Astrocyte (in vitro differentiated cells and primary cell): ENCODE results near the gene POU2AF1.

Experiments
- EZH2 ChIP-seq: IDR thresholded peaks from 2 replicates; pipeline ENCODE4 v1.6.1; 2012; ENCODE audit warnings: mild to moderate bottlenecking, low read length, inconsistent platforms; ENCODE audit not compliant: insufficient read depth
- TF ChIP-seq, protein P1 (sequence below): IDR thresholded peaks from 2 replicates; pipeline ENCODE4 v1.5.1; 2011; ENCODE audit warnings: low read depth, mild to moderate bottlenecking, inconsistent platforms, low read length, moderate library complexity; ENCODE audit not compliant: insufficient read depth

DNA sequence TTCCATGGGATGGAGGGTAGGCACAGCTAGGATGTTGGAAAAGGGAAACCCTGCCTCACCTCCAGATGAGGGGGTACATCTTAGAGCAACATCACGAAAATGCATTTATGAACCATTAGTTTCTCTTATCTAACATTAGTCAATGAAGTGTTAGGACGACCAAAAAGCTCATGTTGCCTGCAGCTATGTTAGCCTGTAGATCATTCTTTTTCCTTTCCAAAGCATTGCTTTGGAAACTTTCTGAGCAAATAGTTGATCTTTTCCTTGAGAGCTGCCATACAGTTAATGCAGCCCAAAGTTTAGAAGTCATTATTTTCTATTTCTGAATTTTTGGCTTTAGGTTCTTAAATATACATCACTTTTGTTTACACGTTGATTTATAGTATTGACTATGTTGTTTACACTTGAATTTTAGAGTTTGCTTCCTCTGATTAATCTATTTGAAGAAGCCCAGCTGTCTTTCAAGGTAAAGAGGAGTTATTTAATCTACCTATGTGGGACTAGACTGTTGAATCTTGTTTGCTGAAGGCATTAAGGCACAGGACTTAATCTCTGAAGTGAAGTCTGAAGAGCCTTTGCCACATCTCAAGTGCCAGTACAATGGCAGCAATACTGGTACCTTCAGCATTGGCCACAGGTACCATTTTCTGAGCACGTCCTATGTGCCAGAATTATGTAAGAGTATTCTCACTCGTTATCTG is 69.7 kb downstream of the POU2AF1 start:
- TF ChIP-seq, protein P1, sequence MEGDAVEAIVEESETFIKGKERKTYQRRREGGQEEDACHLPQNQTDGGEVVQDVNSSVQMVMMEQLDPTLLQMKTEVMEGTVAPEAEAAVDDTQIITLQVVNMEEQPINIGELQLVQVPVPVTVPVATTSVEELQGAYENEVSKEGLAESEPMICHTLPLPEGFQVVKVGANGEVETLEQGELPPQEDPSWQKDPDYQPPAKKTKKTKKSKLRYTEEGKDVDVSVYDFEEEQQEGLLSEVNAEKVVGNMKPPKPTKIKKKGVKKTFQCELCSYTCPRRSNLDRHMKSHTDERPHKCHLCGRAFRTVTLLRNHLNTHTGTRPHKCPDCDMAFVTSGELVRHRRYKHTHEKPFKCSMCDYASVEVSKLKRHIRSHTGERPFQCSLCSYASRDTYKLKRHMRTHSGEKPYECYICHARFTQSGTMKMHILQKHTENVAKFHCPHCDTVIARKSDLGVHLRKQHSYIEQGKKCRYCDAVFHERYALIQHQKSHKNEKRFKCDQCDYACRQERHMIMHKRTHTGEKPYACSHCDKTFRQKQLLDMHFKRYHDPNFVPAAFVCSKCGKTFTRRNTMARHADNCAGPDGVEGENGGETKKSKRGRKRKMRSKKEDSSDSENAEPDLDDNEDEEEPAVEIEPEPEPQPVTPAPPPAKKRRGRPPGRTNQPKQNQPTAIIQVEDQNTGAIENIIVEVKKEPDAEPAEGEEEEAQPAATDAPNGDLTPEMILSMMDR: no peak
- TF ChIP-seq EZH2: no peak
